ENCODE data around the gene ITGBL1.

ITGBL1 gene

DNA sequence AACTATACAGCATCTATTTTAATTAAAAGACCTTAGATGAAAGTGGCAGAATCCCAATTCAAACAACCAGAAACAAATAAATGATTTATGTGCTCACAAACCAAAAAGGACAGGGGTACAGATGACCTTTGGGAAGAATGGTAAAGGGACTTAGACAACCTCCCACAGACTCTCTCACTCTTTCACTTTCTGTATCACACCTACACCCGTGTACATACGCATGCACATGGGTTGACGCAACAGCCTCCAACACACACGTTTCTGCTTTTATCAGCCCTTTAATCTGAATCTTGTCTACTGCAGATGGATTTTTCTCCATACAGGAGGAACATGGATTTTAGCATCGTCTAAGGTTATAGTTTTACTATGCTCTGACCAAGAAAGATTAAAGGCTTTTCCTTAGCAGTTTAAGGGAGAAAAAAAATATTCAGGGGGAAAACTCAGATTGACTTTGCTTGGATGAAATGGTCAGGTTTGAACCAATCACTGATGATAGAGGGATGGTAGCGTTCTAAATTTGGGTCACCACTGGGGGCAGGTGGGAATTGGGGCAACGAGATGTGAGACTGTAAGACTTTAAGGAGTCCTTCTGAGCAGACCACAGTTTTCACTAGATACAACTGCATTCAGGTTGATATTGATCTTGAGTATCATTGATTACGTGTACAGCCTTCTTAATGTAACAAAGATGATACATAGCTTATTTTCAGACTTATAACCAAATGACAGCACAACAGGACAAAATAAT lies 166.1 kb downstream of the ITGBL1 start:
- peak; percentile 93 for ATAC-seq (replicated peaks)
- Mint-ChIP-seq H3K4me1 (ENCODE audit: low read depth in 2 of 2) (peaks cover 5 to 10% of the 10 kb centered on the region in 2 donors), H3K4me3 (peak overlapping the region; percentile 31 to 78), H3K36me3 (ENCODE audit: insufficient read depth) (no peaks in the 10 kb centered on the region), H3K27me3 (peaks cover 19 to 21% of the 10 kb centered on the region in 2 donors), H3K9me3 (no peaks in the 10 kb centered on the region), H3K27ac (peak overlapping the region; percentile 23 to 92)
- peak in 2 of 3 experiments; percentile 9 to 18 for DNase-seq

DNA sequence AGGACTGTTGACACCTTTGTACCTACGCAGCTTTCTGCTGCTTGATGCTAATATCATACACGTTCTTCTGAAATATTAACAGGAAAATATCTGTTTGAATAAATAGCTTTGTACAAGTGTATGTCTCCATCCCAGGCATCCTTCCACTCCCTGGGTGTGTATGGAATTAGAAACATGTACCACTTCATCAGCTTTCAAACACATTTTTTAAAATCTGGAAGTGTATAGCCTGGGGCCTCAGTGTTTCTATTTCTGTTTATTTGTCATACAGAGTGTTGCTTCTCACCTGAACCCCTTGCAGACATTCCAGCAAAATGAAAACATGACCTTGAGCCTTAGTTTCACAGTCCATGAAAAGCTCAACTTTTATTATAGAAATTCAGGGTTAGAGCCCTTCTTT lies 168.6 kb downstream of the ITGBL1 start:
- no peaks in the 10 kb centered on the region for H3K36me3 Mint-ChIP-seq (ENCODE audit: insufficient read depth)
- peaks cover 12 to 22% of the 10 kb centered on the region in 2 donors for H3K4me1 Mint-ChIP-seq (ENCODE audit: low read depth in 2 of 2)
- no peak overlapping the region for H3K27ac Mint-ChIP-seq
- peaks cover 1% of the 10 kb centered on the region in 2 donors for H3K27me3 Mint-ChIP-seq
- ATAC-seq (replicated peaks) (no peak), DNase-seq (no peak)
- H3K4me3 Mint-ChIP-seq: no peak overlapping the region
- H3K9me3 Mint-ChIP-seq: no peaks in the 10 kb centered on the region

DNA sequence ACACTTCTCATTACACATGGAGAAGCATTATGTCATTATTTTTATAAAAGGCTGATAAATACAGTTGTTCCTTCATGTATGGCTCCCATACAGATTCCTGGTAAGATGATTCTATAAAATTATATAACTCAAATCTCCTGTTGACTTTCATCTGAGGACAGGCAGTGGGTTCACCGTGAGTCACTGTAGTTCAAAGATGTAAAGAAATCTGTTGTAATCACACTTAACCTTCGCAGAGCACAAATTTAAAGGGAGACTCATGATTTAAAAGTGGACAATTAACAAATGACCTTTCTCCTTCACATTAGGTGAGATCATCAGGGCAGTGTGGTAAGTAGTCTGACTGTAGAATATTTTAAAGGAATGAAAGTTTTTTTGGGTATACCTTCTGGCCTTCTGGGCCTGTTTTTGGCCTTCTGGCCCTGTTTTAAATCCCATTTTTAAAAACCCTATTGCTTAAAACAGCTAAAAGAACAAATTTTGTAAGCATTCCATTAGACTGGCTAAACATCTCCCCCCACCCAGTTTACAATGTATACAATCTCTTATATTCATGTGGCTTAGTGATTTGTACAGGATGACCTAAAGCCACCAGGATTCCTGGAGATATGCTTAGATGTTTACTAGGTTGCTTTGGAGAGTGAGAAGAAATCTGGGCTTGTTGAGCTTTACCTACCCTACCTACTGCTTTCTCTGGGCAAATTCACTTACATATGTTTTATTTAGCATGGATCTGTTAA lies 171.2 kb downstream of the ITGBL1 start:
- Mint-ChIP-seq H3K4me1 (ENCODE audit: low read depth in 2 of 2) (peaks cover 15 to 28% of the 10 kb centered on the region in 2 donors), H3K36me3 (ENCODE audit: insufficient read depth) (no peaks in the 10 kb centered on the region), H3K27me3 (no peaks in the 10 kb centered on the region), H3K27ac (peak overlapping the region; percentile 90), H3K4me3 (peak overlapping the region; percentile 68 to 72), H3K9me3 (no peaks in the 10 kb centered on the region)
- no peak for DNase-seq
- no peak for ATAC-seq (replicated peaks)

GRCh38 chr13:101624210-101624922 lies 171.9 kb downstream of the ITGBL1 start:
- peak overlapping the region; percentile 90 for H3K27ac Mint-ChIP-seq
- no peaks in the 10 kb centered on the region for H3K9me3 Mint-ChIP-seq
- peaks cover 14 to 24% of the 10 kb centered on the region in 2 donors for H3K4me1 Mint-ChIP-seq (ENCODE audit: low read depth in 2 of 2)
- H3K36me3 Mint-ChIP-seq (ENCODE audit: insufficient read depth): no peaks in the 10 kb centered on the region
- DNase-seq (no peak), ATAC-seq (replicated peaks) (no peak)
- H3K27me3 Mint-ChIP-seq: no peaks in the 10 kb centered on the region
- peak overlapping the region; percentile 68 to 72 for H3K4me3 Mint-ChIP-seq

DNA sequence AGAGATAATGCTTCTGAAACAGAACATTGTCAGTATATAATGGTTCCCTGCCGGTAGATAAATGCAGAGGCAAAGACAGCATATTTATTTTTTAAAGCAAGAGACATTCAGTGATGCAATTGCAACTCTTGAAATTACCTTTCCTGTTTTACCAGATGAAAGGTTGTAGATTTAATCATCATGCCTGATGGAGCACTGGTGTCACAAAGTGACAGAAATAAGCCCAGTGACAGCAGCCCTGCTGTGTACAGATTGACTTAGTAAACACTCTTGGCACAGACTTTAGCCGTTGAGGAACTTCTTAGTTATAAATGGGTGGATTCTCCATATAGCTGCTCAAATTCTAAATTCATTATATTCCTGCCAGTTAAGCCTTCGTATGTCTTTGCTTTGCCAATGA lies 172.5 kb downstream of the ITGBL1 start:
- H3K27ac Mint-ChIP-seq: peak overlapping the region; percentile 90

DNA sequence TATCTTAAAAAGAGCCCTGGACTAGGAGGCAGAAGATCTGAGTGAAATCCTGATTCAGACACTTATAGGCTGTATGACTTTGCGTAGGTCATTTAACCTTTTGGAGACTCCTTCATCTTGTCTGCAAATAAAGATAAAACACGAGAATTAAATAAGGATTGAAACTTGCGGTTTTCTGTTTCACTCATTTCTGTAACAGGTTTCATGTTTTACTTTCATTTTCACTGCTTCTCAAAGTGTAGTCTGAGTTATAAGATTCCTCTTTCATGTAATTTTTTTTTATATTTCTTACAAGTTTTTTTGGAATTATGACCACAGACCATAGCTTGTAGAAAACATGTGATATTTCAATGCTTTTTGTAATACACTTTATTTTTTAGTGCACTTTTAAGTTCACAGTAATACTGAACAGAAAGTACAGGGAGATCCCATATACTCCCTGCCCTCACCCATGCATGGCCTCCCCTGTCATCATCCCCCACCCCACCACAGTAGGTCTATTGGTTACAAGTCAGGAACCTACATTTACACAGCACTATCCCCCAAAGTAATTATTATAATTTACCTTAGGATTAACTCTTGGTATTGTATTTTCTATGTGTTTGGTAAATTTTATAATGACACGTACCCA lies 174.6 kb downstream of the ITGBL1 start:
- Mint-ChIP-seq H3K9me3 (no peaks in the 10 kb centered on the region), H3K4me3 (peak overlapping the region; percentile 73 to 79), H3K36me3 (ENCODE audit: insufficient read depth) (no peaks in the 10 kb centered on the region), H3K27me3 (peaks cover 6 to 10% of the 10 kb centered on the region in 2 donors), H3K27ac (peak overlapping the region; percentile 61 to 89), H3K4me1 (ENCODE audit: low read depth in 2 of 2) (peaks cover 14 to 24% of the 10 kb centered on the region in 2 donors)
- ATAC-seq (replicated peaks) (peak; percentile 79), DNase-seq (no peak)

More for the DNA sequence above, 172.5 kb downstream of the ITGBL1 start:
- Mint-ChIP-seq H3K36me3 (ENCODE audit: insufficient read depth) (no peaks in the 10 kb centered on the region), H3K9me3 (no peaks in the 10 kb centered on the region), H3K27me3 (no peaks in the 10 kb centered on the region), H3K4me1 (ENCODE audit: low read depth in 2 of 2) (peaks cover 14 to 24% of the 10 kb centered on the region in 2 donors), H3K4me3 (peak overlapping the region; percentile 68 to 72)
- no peak for ATAC-seq (replicated peaks)
- no peak for DNase-seq

DNA sequence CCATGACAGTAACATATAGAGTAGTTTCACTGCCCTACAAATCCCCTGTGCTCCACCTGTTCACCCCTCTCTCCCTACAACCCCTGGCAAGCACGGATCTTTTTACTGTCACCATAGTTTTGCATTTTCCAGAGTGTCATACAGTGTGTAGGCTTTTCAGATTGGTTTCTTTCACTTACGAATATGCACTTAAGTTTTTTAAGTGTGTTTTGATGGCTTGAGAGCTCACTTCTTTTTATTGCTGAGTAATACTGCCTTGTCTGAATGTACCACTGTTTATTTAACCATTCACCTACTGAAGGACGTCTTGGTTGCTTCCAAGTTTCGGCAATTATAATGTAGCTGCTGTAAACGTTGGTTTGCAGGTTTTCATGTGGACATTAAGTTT lies 175.1 kb downstream of the ITGBL1 start:
- peak overlapping the region; percentile 61 to 89 for H3K27ac Mint-ChIP-seq
- no peaks in the 10 kb centered on the region for H3K9me3 Mint-ChIP-seq
- H3K4me3 Mint-ChIP-seq: peak overlapping the region; percentile 73 to 79
- ATAC-seq (replicated peaks) (peak; percentile 29), DNase-seq (no peak)
- peaks cover 14 to 24% of the 10 kb centered on the region in 2 donors for H3K4me1 Mint-ChIP-seq (ENCODE audit: low read depth in 2 of 2)
- no peaks in the 10 kb centered on the region for H3K36me3 Mint-ChIP-seq (ENCODE audit: insufficient read depth)
- H3K27me3 Mint-ChIP-seq: peaks cover 7 to 10% of the 10 kb centered on the region in 2 donors

DNA sequence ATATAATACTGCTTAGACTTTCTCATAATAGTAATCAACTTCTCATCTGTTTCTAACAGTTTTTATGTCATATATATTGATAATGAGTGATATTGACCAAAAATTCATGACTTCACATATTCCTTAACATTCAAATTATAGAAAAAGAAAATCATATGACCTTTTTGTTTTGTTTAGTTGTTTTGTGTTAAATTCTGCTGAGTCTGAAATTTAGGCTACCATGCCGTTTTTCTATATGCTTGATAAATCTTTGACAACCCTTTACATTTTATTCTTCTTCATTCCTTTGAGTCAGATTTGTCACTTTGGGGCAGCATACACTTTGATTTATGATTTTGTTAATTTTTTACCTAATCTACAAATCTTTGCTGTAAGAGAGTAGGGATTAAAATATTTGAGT lies 176.4 kb downstream of the ITGBL1 start:
- H3K27ac Mint-ChIP-seq: no peak overlapping the region
- ATAC-seq (replicated peaks) (no peak), DNase-seq (no peak)
- peaks cover 18 to 21% of the 10 kb centered on the region in 2 donors for H3K27me3 Mint-ChIP-seq
- H3K36me3 Mint-ChIP-seq (ENCODE audit: insufficient read depth): no peaks in the 10 kb centered on the region
- H3K4me3 Mint-ChIP-seq: no peak overlapping the region
- H3K4me1 Mint-ChIP-seq (ENCODE audit: low read depth in 2 of 2): peaks cover 13 to 21% of the 10 kb centered on the region in 2 donors
- H3K9me3 Mint-ChIP-seq: no peaks in the 10 kb centered on the region

DNA sequence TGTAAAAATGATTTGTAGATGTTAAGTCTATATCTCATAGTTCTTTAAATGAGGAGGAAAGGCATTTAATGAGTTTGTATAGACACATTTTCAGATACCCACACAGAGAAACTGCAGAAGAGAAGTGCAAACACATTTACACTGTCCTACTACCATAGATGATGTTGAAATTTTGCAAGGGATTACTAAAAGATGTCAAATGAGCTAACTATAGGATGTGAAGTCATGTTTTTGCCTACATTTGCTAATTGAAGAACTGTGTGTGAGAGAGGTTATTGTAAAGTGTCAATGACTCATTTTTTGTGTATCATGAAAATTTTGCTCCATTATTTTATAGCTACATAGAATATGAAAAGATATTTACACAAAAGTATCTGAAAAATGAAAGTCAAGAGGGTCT lies 178.9 kb downstream of the ITGBL1 start:
- no peak for DNase-seq
- H3K27me3 Mint-ChIP-seq: peaks cover 18 to 21% of the 10 kb centered on the region in 2 donors
- H3K27ac Mint-ChIP-seq: no peak overlapping the region
- H3K36me3 Mint-ChIP-seq (ENCODE audit: insufficient read depth): no peaks in the 10 kb centered on the region
- no peaks in the 10 kb centered on the region for H3K9me3 Mint-ChIP-seq
- H3K4me1 Mint-ChIP-seq (ENCODE audit: low read depth in 2 of 2): peaks cover 6 to 11% of the 10 kb centered on the region in 2 donors
- ATAC-seq (replicated peaks): no peak
- no peak overlapping the region for H3K4me3 Mint-ChIP-seq

DNA sequence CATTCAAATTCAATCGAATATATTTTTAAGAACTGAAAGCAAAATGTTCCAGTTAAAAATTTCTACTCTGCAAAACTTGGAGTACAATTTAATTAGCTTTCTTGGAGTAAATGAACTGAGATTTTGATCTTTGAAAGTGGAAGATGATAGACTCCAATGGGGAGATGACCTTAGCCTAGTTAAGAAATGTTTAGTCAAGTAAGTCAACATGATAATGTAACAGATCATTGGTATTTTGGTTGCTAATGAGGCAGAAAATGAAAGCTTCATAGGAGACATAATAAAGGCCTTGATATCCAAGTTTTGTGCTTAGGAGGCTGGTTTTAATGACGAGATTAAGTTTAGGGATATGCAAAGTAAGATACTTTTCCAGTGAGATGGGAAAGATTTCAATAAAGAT lies 181.7 kb downstream of the ITGBL1 start:
- no peak for ATAC-seq (replicated peaks)
- H3K4me1 Mint-ChIP-seq (ENCODE audit: low read depth in 2 of 2): no peaks in the 10 kb centered on the region
- no peak for DNase-seq
- no peaks in the 10 kb centered on the region for H3K9me3 Mint-ChIP-seq
- H3K27me3 Mint-ChIP-seq: peaks cover 18 to 21% of the 10 kb centered on the region in 2 donors
- H3K36me3 Mint-ChIP-seq (ENCODE audit: insufficient read depth): no peaks in the 10 kb centered on the region
- H3K27ac Mint-ChIP-seq: no peak overlapping the region
- H3K4me3 Mint-ChIP-seq: no peak overlapping the region

DNA sequence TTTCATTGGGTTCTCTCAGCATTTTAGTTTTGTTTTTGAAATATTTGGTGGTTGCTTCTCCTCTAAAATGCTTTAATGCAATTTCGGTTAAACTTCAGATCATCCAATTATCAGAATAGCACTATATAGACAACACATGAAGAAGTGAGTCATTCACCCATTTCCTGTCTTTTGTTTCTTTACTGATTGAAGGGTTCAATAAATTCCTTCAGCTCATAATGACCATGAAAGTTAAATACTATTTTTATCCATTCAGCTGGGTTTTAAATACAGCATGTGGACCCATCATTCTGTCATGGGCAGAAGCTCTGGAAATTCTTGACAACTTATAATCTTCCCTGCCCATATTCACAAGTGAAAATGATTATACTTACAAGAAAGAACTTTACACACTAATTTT lies 187.2 kb downstream of the ITGBL1 start:
- Mint-ChIP-seq H3K9me3 (no peaks in the 10 kb centered on the region), H3K27ac (no peak overlapping the region), H3K4me1 (ENCODE audit: low read depth in 2 of 2) (no peaks in the 10 kb centered on the region), H3K4me3 (no peak overlapping the region), H3K36me3 (ENCODE audit: insufficient read depth) (no peaks in the 10 kb centered on the region), H3K27me3 (peaks cover 8 to 10% of the 10 kb centered on the region in 2 donors)
- no peak for ATAC-seq (replicated peaks)
- DNase-seq: no peak

GRCh38 chr13:101640788-101641400 lies 188.4 kb downstream of the ITGBL1 start:
- Mint-ChIP-seq H3K36me3 (ENCODE audit: insufficient read depth) (no peaks in the 10 kb centered on the region), H3K4me1 (ENCODE audit: low read depth in 2 of 2) (no peaks in the 10 kb centered on the region), H3K4me3 (no peak overlapping the region), H3K9me3 (no peaks in the 10 kb centered on the region), H3K27me3 (peaks cover 20 to 21% of the 10 kb centered on the region in 2 donors), H3K27ac (no peak overlapping the region)
- no peak for DNase-seq
- no peak for ATAC-seq (replicated peaks)

DNA sequence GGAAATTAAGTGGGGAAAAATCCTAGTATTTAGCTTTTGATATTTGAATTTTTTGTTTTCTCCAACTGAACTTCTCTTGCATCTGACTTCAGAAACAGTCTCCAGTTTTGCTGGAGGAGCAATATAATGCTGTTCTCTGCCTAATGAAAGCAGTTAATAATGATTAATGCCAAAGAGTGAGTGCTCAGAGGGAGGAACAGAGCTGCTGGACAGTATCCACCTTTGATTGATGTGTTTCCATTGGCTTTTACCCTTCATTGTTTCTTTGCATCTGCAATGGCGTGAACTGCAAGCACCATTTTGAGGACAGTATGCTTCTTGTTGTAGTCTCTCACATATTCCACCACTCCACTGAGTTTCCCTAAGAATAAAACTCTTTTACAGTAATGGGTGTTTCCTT lies 193.4 kb downstream of the ITGBL1 start:
- peaks cover 28 to 32% of the 10 kb centered on the region in 2 donors for H3K27me3 Mint-ChIP-seq
- H3K4me1 Mint-ChIP-seq (ENCODE audit: low read depth in 2 of 2): no peaks in the 10 kb centered on the region
- DNase-seq (no peak), ATAC-seq (replicated peaks) (no peak)
- no peaks in the 10 kb centered on the region for H3K36me3 Mint-ChIP-seq (ENCODE audit: insufficient read depth)
- H3K27ac Mint-ChIP-seq: no peak overlapping the region
- no peak overlapping the region for H3K4me3 Mint-ChIP-seq
- no peaks in the 10 kb centered on the region for H3K9me3 Mint-ChIP-seq

All from effector memory CD8-positive, alpha-beta T cell (primary cell).